Activated CD8-positive, alpha-beta T cell treated with anti-CD3 and anti-CD28 coated beads for 36 hours (primary cell): ENCODE data around the gene LAMA1. TPM values are rescaled to one million over a fixed set of nuclear protein-coding genes. Genes with fewer than 3 reads are reported as not detected.

ENCODE experiments used
- ATAC-seq: fragments of 200-7000 bp; cut with Tn5 transposase; one replicate; pipeline ENCODE4 v1.10.0; 2021; ENCODE audit warnings: mild to moderate bottlenecking, moderate library complexity
- CTCF ChIA-PET: fragments of 350-600 bp; sonication (Branson Sonifier 250); formaldehyde crosslinking; loops from one replicate; lab custom pipeline; 2021; ENCODE audit warnings: antibody characterized with exemption; lab: Charles Lee
- POLR2A ChIA-PET: fragments of 350-600 bp; sonication (Branson Sonifier 250); formaldehyde crosslinking; loops from one replicate; lab custom pipeline; 2021; ENCODE audit warnings: antibody characterized with exemption; lab: Charles Lee
- DNase-seq: peaks from one replicate; pipeline ENCODE4 v3.0.0-alpha.2; 2020
- H3K27ac Mint-ChIP-seq: one replicate; pipeline ENCODE4 v1.8.0; 2021; ENCODE audit warnings: mild to moderate bottlenecking, mixed read lengths
- H3K27me3 Mint-ChIP-seq: one replicate; pipeline ENCODE4 v1.8.0; 2021; ENCODE audit warnings: mixed read lengths
- H3K36me3 Mint-ChIP-seq: one replicate; pipeline ENCODE4 v1.8.0; 2021; ENCODE audit warnings: low read depth, mixed read lengths
- H3K4me1 Mint-ChIP-seq: one replicate; pipeline ENCODE4 v1.8.0; 2021; ENCODE audit warnings: low read depth, mixed read lengths
- H3K4me3 Mint-ChIP-seq: one replicate; pipeline ENCODE4 v1.8.0; 2021; ENCODE audit warnings: mild to moderate bottlenecking, moderate library complexity, mixed read lengths
- H3K9me3 Mint-ChIP-seq: one replicate; pipeline ENCODE4 v1.8.0; 2021; ENCODE audit warnings: mixed read lengths
- intact Hi-C: fragments of 100-400 bp; cut with micrococcal nuclease; formaldehyde crosslinking; loops from one replicate; pipeline ENCODE4 v1.10.0; 2022
- total RNA-seq, 2 experiments: library from RNA; stranded (reverse); gene quantifications; one replicate each; pipeline ENCODE4 v1.2.3, GENCODE V29; 2021
- TF ChIP-seq, protein P1 (sequence below): fragments of 200-600 bp; IDR thresholded peaks from one replicate; pipeline ENCODE4 v1.8.0; 2022; ENCODE audit warnings: antibody characterized with exemption, mild to moderate bottlenecking

Gene LAMA1
- total RNA-seq, 2 experiments from 2014 or later, result not detected

DNA sequence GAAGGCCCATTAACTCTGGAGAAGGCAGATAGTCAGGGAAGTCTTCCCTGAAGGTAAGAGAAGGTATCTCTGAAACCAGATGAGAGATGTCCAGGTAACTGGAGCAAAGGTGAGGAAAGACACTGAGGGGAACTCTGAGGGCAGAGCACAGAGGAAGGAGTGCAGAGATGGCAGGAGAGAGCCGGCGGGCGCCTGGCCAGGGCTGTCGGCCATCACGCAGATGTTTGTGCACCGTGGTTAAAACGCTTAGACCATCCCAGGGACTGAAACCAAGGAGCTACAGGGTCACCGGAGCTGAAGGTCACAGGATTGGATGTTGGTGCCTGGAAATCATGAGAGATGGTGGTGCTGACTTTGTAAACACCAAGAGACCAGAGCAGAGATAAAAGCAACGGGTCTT lies 55.4 kb downstream of the LAMA1 start:
- ATAC-seq (no peak), DNase-seq (no peak)
- ChIA-PET POLR2A (no interaction called here), CTCF (no interaction called here)
- Mint-ChIP-seq H3K27me3 (no peaks in the 10 kb centered on the region), H3K9me3 (peaks cover 1% of the 10 kb centered on the region), H3K27ac (no peak overlapping the region), H3K4me1 (no peaks in the 10 kb centered on the region), H3K36me3 (no peaks in the 10 kb centered on the region), H3K4me3 (no peak overlapping the region)
- TF ChIP-seq, protein P1, sequence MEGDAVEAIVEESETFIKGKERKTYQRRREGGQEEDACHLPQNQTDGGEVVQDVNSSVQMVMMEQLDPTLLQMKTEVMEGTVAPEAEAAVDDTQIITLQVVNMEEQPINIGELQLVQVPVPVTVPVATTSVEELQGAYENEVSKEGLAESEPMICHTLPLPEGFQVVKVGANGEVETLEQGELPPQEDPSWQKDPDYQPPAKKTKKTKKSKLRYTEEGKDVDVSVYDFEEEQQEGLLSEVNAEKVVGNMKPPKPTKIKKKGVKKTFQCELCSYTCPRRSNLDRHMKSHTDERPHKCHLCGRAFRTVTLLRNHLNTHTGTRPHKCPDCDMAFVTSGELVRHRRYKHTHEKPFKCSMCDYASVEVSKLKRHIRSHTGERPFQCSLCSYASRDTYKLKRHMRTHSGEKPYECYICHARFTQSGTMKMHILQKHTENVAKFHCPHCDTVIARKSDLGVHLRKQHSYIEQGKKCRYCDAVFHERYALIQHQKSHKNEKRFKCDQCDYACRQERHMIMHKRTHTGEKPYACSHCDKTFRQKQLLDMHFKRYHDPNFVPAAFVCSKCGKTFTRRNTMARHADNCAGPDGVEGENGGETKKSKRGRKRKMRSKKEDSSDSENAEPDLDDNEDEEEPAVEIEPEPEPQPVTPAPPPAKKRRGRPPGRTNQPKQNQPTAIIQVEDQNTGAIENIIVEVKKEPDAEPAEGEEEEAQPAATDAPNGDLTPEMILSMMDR, result no peak
- intact Hi-C loops, result no loop called here

DNA sequence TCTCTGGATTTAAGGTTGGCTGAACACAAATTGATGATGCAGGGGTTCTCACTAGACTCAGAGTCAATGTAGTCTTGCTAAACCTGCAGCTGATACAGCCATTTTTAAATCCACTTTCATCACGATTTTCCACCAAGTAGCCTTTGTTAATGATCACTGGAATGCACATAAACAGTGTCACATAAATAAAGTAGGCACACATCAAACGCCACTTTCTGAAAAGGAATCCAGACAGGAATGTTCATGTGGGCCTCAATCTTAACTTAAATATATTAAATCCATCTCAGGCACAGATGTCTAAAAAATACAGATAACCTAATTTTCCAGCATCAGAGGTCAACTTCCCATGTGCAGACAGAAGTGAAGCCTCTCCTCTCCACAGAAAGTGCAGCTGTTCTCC lies 58.3 kb downstream of the LAMA1 start:
- ChIA-PET CTCF (no interaction called here), POLR2A (no interaction called here)
- Mint-ChIP-seq H3K4me1 (no peaks in the 10 kb centered on the region), H3K36me3 (no peaks in the 10 kb centered on the region), H3K27ac (no peak overlapping the region), H3K9me3 (peaks cover 3% of the 10 kb centered on the region), H3K27me3 (no peaks in the 10 kb centered on the region), H3K4me3 (no peak overlapping the region)
- DNase-seq (no peak), ATAC-seq (no peak)
- TF ChIP-seq, protein P1, result no peak
- intact Hi-C loops, result no loop called here

DNA sequence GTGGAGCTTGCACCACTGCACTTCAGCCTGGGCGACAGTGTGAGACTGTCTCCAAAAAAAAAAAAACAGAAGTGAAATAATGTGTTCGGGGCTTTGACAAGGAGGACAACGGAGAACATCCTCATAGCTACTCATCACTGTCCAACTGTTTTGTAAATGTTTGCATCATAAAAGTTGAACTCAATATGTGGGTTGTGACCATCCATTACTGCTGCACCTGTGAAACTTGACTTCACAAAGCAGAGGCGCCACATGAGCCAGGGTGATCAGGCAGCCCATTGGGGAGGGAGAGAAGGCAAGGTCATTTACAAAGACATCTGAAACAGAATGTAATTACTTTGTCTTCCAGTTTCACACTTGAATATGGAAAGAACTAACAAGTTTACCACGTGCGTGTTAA lies 61.6 kb downstream of the LAMA1 start:
- Mint-ChIP-seq H3K4me1 (no peaks in the 10 kb centered on the region), H3K9me3 (peaks cover 2% of the 10 kb centered on the region), H3K36me3 (no peaks in the 10 kb centered on the region), H3K4me3 (no peak overlapping the region), H3K27ac (no peak overlapping the region), H3K27me3 (no peaks in the 10 kb centered on the region)
- ATAC-seq (no peak), DNase-seq (no peak)
- POLR2A ChIA-PET, result no interaction called here
- CTCF ChIA-PET, result interaction anchor here (1.3 kb wide), 1 partner anchor 9 kb away, joined by 4 read pairs; no protein-coding TSS in a partner anchor
- TF ChIP-seq, protein P1, result no peak
- intact Hi-C loops, result no loop called here

DNA sequence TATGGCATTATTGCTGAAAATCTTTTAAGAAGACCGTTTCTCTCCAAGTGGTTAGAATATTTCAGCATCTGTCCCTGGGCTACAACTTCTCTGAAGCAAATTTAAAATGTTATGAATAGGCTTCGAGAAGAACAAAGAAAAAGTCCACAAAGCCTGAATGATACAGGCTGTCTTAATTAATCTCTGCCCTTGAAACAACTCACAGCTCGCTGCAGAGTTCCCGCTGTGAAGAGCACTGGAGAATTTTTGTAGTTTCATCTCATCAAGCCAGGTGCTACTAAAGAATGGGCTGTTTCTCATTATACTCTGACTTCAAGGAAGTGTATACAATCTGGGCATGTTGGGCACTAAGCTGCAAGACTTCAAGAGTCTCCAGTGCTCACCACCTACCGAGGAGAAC lies 67.6 kb downstream of the LAMA1 start:
- intact Hi-C loops, result no loop called here
- Mint-ChIP-seq H3K36me3 (no peaks in the 10 kb centered on the region), H3K9me3 (no peaks in the 10 kb centered on the region), H3K27me3 (no peaks in the 10 kb centered on the region), H3K27ac (no peak overlapping the region), H3K4me1 (no peaks in the 10 kb centered on the region), H3K4me3 (no peak overlapping the region)
- DNase-seq (no peak), ATAC-seq (no peak)
- TF ChIP-seq, protein P1, result no peak
- ChIA-PET CTCF (no interaction called here), POLR2A (interaction anchor here (0.6 kb wide), 1 partner anchor 1062 kb away, joined by 3 read pairs; no protein-coding TSS in a partner anchor)

DNA sequence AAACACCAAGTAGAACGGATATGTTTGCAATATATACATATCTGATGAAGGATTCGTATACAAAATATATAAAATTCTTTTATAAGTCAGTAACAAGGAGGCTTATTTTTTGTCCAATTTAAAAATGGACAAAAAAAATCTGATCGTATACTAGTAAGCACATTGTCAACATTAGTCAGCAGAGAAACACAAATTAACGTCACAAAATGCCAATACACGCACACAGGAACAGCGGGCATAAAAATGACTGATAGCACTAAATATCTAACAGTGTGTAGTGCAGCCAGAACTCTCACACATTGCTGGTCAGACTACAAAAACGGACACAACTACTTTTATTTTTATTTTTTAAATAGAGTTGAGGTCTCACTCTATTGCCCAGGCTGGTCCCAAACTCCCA lies 69.5 kb downstream of the LAMA1 start:
- TF ChIP-seq, protein P1, result no peak
- ChIA-PET POLR2A (no interaction called here), CTCF (interaction anchor here (1.0 kb wide), 1 partner anchor 8 kb away, joined by 4 read pairs; no protein-coding TSS in a partner anchor)
- Mint-ChIP-seq H3K27me3 (no peaks in the 10 kb centered on the region), H3K27ac (no peak overlapping the region), H3K4me3 (no peak overlapping the region), H3K9me3 (no peaks in the 10 kb centered on the region), H3K4me1 (no peaks in the 10 kb centered on the region), H3K36me3 (no peaks in the 10 kb centered on the region)
- intact Hi-C loops, result no loop called here
- ATAC-seq, result no peak
- DNase-seq, result no peak
